GM19463 (cell line): ENCODE measurements around the gene LAP3.
"Not testable (repeated sequence)": the region's sequence is repeated elsewhere in the genome, so short reads cannot be mapped to it uniquely, and the experiment has no call there.

Experiments
- ATAC-seq: cut with Tn5 transposase; IDR thresholded peaks from one replicate; pipeline ENCODE4 v1.9.1; 2021; ENCODE audit warnings: mild to moderate bottlenecking, moderate library complexity; ENCODE audit not compliant: unreplicated experiment

LAP3 gene

GRCh38 chr4:17561195-17561909 lies 15.6 kb upstream of the LAP3 start:
- ATAC-seq, result no peak

- ATAC-seq, result no peak
Measured at GRCh38 chr4:17562157-17562556, 14.8 kb upstream of the LAP3 start.

- no peak for ATAC-seq
Measured at GRCh38 chr4:17565846-17566245, 11.2 kb upstream of the LAP3 start.

- ATAC-seq, result no peak
Measured at GRCh38 chr4:17567271-17567670, 9.7 kb upstream of the LAP3 start.

GRCh38 chr4:17574206-17574605 lies 2.8 kb upstream of the LAP3 start:
- ATAC-seq, result no peak

GRCh38 chr4:17575177-17575576 lies 1.8 kb upstream of the LAP3 start:
- not testable (repeated sequence) for ATAC-seq

- ATAC-seq, result peak; percentile 8
Measured at GRCh38 chr4:17577665-17578481, 875 bp downstream of the LAP3 start.

- peak; percentile 27 for ATAC-seq
Measured at GRCh38 chr4:17578482-17578891, 1.5 kb downstream of the LAP3 start.

GRCh38 chr4:17580969-17581368 lies 4.0 kb downstream of the LAP3 start:
- ATAC-seq, result no peak

GRCh38 chr4:17583276-17583675 lies 6.3 kb downstream of the LAP3 start:
- no peak for ATAC-seq

- ATAC-seq, result no peak
Measured at GRCh38 chr4:17583941-17584340, 6.9 kb downstream of the LAP3 start.

- ATAC-seq, result no peak
Measured at GRCh38 chr4:17584521-17585213, 7.7 kb downstream of the LAP3 start.

- ATAC-seq, result no peak
Measured at GRCh38 chr4:17587094-17587822, 10.3 kb downstream of the LAP3 start.

- no peak for ATAC-seq
Measured at GRCh38 chr4:17589355-17589754, 12.4 kb downstream of the LAP3 start.

- peak; percentile 86 for ATAC-seq
Measured at GRCh38 chr4:17595471-17596005, 18.5 kb downstream of the LAP3 start.

GRCh38 chr4:17597517-17597916 lies 20.5 kb downstream of the LAP3 start:
- ATAC-seq, result no peak

- no peak for ATAC-seq
Measured at GRCh38 chr4:17599826-17600225, 22.8 kb downstream of the LAP3 start.

- no peak for ATAC-seq
Measured at GRCh38 chr4:17605236-17605635, 28.2 kb downstream of the LAP3 start.

GRCh38 chr4:17613761-17614415 lies 36.9 kb downstream of the LAP3 start:
- ATAC-seq, result peak; percentile 42
